ENCODE results near the gene PCDHGA2.

DNA sequence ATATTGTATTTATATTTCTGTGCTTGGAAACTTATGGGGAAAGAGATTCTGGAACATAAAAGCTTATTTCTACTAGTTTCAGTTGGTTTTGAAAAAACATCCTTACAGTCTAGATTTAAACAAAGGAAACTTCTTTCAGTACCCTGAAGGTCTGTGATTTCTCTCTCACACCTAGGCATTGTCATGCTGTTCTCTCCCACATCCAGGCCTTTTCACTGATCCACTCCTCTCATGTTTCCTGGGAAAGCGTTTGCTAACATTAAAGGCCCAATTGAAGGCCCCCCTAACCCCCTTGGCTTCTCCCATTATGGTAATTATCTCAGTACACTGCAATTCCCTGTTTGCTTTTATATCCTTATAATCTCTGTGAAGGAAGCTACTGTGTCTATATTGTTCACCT is 4.2 kb downstream of the PCDHGA2 start:
- TF ChIP-seq, protein P1, sequence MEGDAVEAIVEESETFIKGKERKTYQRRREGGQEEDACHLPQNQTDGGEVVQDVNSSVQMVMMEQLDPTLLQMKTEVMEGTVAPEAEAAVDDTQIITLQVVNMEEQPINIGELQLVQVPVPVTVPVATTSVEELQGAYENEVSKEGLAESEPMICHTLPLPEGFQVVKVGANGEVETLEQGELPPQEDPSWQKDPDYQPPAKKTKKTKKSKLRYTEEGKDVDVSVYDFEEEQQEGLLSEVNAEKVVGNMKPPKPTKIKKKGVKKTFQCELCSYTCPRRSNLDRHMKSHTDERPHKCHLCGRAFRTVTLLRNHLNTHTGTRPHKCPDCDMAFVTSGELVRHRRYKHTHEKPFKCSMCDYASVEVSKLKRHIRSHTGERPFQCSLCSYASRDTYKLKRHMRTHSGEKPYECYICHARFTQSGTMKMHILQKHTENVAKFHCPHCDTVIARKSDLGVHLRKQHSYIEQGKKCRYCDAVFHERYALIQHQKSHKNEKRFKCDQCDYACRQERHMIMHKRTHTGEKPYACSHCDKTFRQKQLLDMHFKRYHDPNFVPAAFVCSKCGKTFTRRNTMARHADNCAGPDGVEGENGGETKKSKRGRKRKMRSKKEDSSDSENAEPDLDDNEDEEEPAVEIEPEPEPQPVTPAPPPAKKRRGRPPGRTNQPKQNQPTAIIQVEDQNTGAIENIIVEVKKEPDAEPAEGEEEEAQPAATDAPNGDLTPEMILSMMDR (IDR thresholded peaks at IDR 0.05) = no peak
- no peak for TF ChIP-seq POLR2A (IDR thresholded peaks at IDR 0.05)

Data from uterus (tissue), 2 donors.